HG02970 (cell line): ENCODE results near the gene REEP3.
"Not testable (repeated sequence)": the region's sequence is repeated elsewhere in the genome, so short reads cannot be mapped to it uniquely, and the experiment has no call there.

Experiments
- ATAC-seq: cut with Tn5 transposase; IDR thresholded peaks from one replicate; pipeline ENCODE4 v1.9.1; 2021; ENCODE audit warnings: mild to moderate bottlenecking, moderate library complexity, moderate number of reproducible peaks; ENCODE audit not compliant: unreplicated experiment, low FRiP score

The REEP3 gene

DNA sequence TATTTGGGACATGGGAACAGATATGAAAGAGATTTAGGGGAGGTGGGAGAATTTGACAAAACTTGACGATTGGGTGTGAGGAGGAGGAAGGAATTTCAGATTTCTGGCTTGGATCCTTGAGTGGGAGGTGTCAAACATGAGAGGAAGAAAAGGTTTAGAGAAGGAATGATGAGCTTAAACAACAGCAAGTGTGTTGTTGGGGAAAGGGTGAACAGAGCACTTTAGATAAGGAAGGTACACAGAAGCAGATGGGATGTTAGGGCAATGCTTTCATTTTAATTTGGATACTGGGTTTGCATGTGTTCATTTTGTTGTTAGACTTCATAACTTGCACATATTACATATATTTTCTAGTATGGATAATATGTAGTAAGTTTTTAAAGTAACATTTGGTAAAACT is 23.2 kb downstream of the REEP3 start:
- no peak for ATAC-seq

DNA sequence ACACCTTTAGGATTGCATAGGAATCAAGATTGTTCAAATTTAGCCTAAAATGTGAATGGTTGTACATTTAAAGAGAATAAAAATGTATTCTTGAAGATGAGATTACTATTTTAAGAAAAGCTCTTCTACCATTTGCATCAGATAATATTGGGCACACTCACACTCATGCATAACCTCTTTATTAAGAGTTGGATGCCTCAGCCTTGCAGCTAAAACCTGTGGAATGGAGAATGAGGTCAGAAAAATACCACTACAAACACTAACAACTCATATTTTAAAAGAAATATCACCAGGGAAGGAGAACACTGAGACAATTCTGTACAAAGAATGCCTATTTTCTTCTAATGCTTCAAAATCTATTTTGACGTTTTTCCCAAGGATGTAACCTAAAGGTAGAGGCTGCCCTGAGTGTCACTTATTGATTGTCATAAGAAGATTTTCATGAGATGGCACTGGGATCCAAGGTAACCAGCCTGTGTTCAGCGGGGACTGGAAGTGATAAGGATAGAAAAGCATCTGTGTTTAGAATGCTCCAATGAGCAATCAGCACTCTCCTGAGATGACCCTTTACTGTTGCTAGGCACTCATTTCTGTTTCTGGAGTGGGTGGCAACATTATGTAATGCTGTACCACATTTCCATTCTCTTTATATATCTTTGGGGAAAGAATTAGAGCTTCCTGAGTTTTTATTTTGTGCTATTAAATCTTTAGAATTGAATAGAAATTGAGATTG is 26.6 kb downstream of the REEP3 start:
- ATAC-seq: no peak

DNA sequence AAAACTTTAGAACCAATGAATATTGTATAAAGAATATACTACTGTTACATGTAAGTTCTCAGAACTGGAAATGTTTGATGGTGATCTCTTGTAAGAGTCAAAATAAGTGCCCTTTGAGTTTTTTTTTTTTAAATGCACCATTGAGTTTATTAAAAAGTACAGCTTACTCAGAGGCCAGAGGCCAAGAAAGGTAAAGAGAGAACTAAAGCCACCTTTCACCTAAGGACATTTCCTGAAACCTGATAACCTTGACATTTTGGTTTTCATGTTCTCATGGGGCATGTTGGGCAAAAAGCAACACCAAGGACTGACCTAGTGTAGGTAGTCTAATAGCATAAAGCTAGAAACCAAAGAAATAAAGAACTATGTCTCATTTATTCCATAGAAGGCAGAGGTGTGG is 27.7 kb downstream of the REEP3 start:
- no peak for ATAC-seq

DNA sequence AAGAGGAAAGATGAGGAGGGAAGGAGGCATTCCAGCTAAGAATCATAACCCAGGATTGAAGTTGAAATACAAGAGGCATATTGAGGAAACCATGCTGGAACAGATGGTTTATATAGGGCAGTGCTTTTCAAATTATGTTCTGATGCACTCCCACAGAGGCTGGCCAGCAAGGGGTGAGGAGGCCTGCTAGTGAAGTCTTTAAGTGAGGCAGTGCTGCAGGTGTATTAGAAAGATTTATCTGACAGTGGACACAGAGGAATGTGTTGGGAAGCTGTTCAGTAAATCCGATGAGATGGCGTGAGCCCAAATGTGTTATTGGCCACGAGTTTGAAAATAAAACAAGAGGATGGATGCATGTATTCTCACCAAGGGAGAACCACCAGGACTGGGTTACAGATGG is 28.6 kb downstream of the REEP3 start:
- no peak for ATAC-seq

DNA sequence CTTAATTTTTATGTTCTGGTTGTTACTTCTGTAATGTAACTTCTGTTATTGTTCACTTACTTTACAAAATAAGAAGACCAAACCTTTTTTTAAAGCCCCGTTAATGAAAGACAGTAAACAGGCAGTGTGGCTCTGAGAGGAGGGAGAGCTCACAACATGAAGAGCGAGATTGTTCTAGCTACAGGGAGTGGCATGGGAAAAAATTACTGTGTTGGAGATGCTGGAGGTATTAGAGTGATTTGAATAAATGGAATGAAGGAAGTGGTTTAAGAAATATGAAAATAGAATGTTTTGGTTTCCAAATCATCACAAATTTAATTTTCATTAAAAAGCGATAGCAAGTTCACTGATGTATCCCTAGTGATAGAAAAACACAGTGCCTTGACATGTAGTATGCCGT is 31.8 kb downstream of the REEP3 start:
- ATAC-seq: no peak

DNA sequence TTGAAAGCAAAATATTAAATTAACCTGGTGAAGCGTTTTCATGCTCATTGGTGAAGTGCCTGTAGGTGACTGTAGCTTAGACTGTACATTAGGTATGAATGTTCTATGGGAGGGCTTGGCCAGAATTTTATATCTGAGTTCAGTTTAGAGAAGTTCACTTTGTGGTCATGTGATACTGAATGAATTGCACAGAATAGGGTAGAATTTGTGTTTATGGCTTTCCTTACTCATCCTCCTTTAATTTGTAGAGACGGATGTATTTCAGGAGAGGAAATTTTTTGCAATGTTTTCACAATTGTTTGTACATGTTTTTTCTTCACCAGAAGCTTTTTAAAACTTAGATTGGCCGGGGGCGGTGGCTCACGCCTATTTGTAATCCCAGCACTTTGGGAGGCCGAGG is 32.3 kb downstream of the REEP3 start:
- ATAC-seq: no peak

DNA sequence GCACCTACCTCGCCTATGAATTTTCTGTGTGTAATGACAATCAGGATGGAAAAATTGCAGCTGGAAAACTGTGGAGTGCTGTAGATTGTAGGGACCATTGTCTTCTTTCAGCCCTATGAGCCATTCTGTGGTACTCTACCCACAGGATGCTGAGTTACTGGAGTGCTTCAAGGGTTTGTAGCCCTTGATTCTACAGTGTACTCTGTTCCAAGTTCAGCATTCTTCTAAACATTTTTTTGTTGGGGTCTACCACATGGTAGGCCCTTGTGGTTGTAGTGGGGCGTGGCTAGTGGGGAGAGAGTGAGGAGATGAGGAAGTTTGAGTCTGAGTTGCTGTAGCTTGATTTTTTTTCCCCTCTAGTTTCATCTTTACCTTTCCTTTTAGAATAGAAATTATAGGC is 33.5 kb downstream of the REEP3 start:
- ATAC-seq: no peak

DNA sequence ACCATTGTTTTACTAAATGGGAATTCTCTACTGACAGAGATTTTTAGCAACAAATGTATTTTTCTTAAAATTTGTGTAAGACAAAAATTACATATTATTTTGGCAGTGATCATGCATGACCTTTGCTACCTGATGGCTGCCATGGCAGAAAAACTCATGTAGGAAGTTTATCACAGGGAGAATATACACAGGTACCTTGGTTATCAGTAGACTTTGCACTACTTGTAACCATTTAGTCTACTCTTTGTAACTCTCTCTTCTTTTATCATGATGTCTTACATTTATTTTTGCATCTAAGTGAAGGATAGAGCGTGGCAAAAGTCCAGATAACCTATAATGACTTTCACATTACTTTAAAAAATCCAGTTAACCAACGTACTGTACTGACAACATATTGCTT is 34.1 kb downstream of the REEP3 start:
- no peak for ATAC-seq

DNA sequence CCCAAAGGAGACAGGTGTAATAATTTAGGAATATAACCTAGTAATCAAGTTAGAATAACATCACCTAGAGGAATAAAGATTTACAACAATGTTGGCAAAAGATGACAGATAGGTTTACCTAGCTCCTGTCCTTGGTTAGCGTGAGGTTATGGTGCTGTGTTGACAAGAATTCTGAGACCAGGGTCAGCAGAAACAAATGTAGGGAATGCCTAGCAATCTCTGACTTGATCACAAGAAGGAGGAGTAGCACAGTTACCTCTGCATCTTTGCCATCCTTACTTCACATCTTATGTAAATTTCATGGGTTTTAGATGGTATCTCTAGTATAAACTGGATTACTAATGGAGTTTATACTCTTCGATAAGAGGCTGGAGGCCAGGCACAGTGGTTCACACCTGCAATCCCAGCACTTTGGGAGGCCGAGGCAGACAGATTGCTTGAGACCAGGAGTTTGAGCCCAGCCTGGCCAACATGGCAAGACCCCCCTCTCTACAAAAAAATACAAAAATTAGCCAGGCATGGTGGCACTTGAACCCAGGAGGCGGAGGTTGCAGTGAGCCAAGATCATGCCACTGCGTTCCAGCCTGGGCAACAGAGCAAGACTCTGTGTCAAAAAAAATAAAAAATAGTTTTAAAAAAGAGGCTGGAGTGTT is 37.1 kb downstream of the REEP3 start:
- ATAC-seq: no peak

DNA sequence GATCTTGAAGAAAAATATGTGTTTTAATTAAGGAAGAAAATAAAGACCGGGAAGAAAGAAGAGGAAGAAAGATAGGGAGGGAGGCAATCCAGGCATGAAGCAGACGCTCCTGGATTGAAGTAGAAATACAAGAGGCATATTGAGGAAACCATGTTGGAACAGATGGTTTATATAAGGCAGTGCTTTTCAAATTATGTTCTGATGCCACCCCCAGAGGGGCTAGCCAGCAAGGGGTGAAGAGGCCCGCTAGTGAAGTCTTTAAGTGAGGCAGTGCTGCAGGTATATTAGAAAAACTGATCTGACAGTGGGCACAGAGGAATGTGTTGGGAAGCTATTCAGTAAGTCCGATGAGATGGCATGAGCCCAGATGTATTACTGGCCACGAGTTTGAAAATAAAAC is 40.1 kb downstream of the REEP3 start:
- no peak for ATAC-seq

DNA sequence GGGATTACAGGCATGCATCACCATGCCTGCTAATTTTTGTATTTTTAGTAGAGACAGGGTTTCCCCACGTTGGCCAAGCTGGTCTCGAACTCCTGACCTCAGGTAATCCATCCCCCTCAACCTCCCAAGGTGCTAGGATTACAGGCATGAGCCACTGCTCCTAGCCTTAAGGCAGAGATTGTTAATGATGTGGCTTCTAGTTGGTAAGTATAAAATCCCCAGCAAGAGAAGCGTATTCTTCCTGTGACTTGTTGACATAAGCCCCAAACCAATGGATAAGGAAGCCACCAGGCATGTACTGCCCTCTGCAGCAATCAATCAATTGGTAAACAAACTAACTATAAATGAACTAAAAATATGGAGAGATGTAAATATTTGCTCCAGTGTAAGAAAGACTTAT is 41.2 kb downstream of the REEP3 start:
- no peak for ATAC-seq

DNA sequence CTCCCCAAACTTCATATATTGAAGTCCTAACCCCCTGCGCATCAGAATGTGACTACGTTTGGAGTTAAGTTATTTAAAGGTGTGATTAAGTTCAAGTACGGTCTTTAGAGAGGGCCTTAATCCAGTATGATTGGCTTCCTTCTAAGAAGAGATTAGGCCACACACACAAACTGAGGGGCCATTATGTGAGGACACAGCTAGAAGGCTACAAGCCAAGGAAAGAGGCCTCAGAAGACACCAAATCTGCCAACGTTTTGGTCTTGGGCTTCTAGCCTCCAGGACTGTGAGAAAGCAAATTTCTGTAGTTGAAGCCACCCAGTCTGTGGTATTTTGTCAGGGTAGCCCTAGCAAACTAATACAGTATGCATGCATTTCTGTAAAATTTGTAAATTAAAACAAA is 41.7 kb downstream of the REEP3 start:
- ATAC-seq: no peak

DNA sequence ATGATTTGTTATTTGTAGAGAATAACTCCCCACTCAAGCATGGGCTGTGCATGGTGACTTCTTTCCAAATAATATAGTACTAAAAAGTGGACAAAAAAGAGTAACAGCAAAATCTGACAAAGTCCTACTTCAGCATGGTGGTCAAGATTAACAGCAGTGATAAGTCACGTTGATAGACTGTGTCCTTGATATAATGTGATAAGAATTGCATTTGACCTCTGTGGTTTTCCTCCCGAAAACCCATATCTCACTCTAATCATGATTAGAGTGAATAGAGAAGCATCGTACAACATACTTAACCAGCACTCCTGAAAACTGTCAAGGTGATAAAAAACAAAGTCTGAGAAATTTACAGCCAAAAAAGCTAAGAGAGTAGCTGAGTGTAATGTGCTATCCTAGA is 42.4 kb downstream of the REEP3 start:
- ATAC-seq: no peak

DNA sequence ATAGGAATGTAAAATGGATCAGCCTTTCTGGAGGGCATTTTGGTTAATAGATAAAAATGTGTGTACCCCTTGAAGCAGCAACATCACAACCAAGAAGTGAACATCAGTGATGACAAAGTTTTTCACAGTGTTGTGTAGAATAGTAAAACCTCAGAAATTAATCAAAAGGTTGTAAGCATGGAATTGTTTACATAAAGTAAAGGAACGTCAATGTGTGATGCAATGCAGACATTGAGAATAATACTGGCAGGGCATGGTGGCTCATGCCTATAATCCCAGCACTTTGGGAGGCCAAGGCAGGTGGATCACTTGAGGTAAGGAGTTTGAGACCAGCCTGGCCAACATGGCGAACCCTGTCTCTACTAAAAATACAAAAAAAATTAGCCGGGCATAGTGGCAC is 43.5 kb downstream of the REEP3 start:
- not testable (repeated sequence) for ATAC-seq

DNA sequence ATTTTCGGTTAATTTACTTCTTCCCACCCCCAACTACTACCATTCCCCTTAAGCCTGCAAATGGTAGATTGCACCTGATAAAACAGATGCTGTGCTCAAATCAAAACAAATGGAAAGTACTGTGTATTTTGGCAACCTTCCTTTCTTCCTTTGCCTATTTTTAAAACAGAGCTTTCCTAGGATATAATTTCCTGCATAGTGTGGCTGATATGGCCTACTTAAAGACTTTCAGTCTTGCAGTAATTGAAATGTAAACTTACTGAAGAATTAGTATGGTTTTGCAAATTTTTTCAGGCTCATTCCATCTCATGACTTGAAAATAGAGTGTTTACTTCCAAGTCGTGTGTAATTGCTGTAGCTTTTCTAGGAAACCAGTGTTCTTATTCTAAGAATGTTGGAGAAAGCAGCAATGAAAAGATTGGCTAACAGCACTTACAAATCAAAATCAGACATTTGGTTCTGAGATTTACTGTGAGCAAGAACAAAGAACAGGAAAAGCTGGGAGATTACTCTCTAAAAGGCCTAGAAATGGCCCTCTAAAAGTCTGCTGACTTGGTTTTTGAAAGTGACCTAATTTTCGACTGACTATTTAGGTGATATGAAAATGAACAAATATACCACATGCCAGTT is 52.0 kb downstream of the REEP3 start:
- no peak for ATAC-seq

DNA sequence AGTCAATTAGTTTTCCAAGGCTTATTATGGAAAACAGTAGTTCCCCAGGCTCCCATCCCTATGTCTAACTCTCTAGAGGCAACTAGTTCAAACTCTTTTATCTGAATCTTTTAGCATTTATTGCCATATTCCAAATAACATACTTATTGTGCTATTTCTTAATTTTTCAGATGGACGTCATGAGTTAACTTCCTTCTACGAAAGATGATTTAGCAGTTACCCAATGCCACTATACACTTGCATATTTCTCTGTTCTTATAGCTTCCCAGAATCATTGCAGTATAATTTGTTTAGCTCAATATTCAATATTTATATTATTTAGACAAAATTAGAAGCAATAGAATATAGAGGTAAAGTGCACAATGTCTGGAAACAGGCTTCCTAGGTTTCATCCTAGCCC is 52.8 kb downstream of the REEP3 start:
- no peak for ATAC-seq

DNA sequence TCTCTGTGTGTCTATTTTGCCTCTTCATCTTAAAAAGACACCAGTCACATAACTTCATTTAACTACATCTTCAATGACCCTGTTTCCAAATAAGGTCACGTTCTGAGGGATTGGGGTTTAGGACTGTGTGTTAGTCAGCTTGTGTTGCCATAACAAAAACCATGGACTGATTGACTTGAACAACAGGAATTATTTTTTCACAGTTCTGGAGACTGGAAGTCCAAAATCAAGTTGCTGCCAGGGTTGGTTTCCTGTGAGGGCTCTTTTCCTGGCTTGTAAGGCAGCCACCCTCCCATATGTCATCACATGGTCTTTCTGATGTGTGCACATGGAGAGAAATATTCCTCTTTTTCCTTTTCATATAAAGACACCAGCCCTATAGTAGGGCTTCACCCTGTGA is 55.3 kb downstream of the REEP3 start:
- ATAC-seq: no peak

DNA sequence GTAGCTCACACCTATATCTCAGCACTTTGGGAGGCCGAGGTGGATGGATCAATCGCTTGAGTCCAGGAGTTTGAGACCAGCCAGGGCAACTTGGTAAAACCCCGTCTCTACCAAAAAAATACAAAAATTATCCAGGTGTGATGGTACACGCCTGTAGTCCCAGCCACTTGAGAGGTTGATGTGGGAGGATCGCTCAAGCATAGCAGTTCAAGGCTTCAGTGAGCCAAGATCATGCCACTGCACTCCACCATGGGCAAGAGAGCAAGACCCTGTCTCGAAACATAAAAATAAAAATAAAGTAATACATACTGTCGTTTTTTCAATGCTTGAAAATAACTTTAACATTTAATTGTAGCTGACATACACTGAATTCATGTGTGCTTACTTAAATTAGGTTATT is 57.3 kb downstream of the REEP3 start:
- no peak for ATAC-seq

DNA sequence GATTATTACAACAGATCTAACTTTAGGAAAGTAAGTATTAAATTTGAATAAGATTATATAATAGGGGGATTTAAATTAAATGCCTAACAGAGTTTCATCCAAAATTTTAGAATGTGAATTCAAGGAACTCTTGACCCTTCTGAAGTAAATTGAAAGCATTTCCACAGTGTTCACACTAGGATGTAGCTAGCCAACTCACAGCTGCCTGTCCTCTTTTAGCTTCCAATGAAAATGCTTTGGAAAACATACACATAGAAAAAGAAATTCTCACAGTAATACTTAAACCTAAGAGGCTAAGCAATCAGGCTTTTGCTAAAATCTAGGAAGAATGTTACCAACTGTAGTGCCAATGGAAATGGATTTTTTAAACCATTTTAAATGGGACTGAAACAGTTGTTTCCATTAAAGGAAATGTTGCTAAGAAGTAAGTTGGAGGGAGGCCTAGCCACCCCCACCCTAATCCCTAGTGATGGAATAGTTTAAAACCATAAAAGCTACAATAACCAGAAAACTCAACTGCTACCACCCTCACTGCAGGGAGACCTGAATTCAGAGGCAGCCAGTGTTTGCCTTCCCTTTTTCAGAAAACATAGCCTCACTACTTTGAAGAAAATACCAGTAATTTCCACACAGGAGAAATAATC is 58.3 kb downstream of the REEP3 start:
- no peak for ATAC-seq

DNA sequence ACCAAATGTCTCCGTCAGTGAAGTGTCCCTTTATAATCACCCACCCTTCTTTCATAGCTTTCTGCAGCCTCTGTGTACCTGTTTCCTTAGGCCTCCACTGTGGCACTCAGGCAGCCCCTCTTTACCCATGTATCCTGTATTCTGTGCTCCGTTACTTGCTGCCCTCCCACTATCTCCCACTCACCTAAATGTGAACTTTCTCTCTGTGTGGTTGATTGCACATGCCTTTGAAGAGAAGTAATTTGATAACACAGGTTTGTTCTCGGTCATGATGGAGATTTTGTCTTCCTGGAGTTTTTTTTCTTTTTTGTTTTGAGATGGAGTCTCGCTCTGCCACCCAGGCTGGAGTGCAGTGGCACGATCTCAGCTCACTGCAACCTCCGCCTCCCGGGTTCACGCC is 61.5 kb downstream of the REEP3 start:
- no peak for ATAC-seq

DNA sequence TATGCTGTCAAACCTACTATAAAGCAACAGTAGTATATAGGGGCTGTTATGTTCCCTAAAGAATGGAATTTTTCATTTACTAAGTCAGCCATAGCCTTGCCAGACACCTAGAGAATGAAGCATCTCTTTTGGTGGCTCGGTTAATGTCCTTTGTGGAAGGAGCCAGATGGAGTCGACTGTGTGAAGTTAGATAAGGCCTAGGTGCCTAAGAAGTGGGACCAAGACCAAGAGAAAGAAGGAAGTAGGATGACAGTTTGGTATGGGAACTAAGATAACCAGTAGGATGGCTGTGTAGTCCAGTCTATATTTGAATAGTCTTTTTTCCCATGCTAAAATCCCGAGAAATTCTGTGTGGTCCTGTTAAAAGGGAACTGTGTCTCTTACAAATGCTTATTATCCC is 62.2 kb downstream of the REEP3 start:
- no peak for ATAC-seq
